ENCODE measurements around the gene ZNF536. TPM values are rescaled to one million over a fixed set of nuclear protein-coding genes. Genes with fewer than 3 reads are reported as not detected.

Gene ZNF536
- polyA plus RNA-seq, 1 donor (not counting 4 experiments of a cell fraction or from before 2014, with no cell fraction given), result not detected

- no peak overlapping the region for H2AFZ ChIP-seq (ENCODE audit: control insufficient read depth, low read length)
- H3K9me1 ChIP-seq (ENCODE audit: control insufficient read depth, extremely low read depth, insufficient read depth, low read length), result no peaks in the 10 kb centered on the region
- dilution Hi-C loops (cut with MboI; ENCODE audit: extremely low pct_ligation_motif_present, low sequenced_read_pairs), result no loop called here
- H3K9me3 ChIP-seq (ENCODE audit: control insufficient read depth, low read depth, low read length), result peaks cover 3% of the 10 kb centered on the region
- H3K4me3 ChIP-seq (ENCODE audit: control insufficient read depth in 2 of 3, extremely low read depth in 1 of 3, insufficient read depth in 2 of 3, low read depth in 1 of 3, low read length in 3 of 3), result no peak overlapping the region
- no peak overlapping the region for H3K4me2 ChIP-seq (ENCODE audit: control insufficient read depth, extremely low read depth, insufficient read depth, low read depth, low read length)
- no peak for TF ChIP-seq EZH2 (IDR thresholded peaks at IDR 0.05; ENCODE audit: low read length)
- TF ChIP-seq, protein P1, sequence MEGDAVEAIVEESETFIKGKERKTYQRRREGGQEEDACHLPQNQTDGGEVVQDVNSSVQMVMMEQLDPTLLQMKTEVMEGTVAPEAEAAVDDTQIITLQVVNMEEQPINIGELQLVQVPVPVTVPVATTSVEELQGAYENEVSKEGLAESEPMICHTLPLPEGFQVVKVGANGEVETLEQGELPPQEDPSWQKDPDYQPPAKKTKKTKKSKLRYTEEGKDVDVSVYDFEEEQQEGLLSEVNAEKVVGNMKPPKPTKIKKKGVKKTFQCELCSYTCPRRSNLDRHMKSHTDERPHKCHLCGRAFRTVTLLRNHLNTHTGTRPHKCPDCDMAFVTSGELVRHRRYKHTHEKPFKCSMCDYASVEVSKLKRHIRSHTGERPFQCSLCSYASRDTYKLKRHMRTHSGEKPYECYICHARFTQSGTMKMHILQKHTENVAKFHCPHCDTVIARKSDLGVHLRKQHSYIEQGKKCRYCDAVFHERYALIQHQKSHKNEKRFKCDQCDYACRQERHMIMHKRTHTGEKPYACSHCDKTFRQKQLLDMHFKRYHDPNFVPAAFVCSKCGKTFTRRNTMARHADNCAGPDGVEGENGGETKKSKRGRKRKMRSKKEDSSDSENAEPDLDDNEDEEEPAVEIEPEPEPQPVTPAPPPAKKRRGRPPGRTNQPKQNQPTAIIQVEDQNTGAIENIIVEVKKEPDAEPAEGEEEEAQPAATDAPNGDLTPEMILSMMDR (optimal IDR thresholded peaks at IDR 0.05 in 1 of 3, IDR thresholded peaks at IDR 0.05 in 1 of 3, conservative IDR thresholded peaks at IDR 0.05 in 1 of 3; ENCODE audit: extremely low read depth in 1 of 3, insufficient read depth in 2 of 3, low read length in 3 of 3), result no peak
- no peaks in the 10 kb centered on the region for H4K20me1 ChIP-seq (ENCODE audit: control insufficient read depth, extremely low read depth, insufficient read depth, low read length)
- no peaks in the 10 kb centered on the region for H3K79me2 ChIP-seq (ENCODE audit: control insufficient read depth, insufficient read depth, low read length)
- FAIRE-seq, result no peak
- no peaks in the 10 kb centered on the region for H3K36me3 ChIP-seq (ENCODE audit: control insufficient read depth in 2 of 2, extremely low read depth in 1 of 2, insufficient read depth in 2 of 2, low read length in 2 of 2)
- H3K27ac ChIP-seq (ENCODE audit: control insufficient read depth, insufficient read depth, low read length), result no peak overlapping the region
- H3K27me3 ChIP-seq (ENCODE audit: control insufficient read depth, extremely low read depth, insufficient read depth, low read length), result no peaks in the 10 kb centered on the region
- no peak for DNase-seq (ENCODE audit: low read depth, low spot score)
- no peaks in the 10 kb centered on the region for H3K4me1 ChIP-seq (ENCODE audit: control insufficient read depth, extremely low read depth, insufficient read depth, low read length)
- H3K9ac ChIP-seq (ENCODE audit: control insufficient read depth, extremely low read depth, insufficient read depth, low read length), result no peak overlapping the region
Measured at GRCh38 chr19:30539981-30540380, 167.8 kb downstream of the ZNF536 start.

GRCh38 chr19:30540761-30541160 lies 168.6 kb downstream of the ZNF536 start:
- Histone ChIP-seq H3K4me2 (ENCODE audit: control insufficient read depth, extremely low read depth, insufficient read depth, low read depth, low read length) (no peak overlapping the region), H3K9me1 (ENCODE audit: control insufficient read depth, extremely low read depth, insufficient read depth, low read length) (no peaks in the 10 kb centered on the region), H4K20me1 (ENCODE audit: control insufficient read depth, extremely low read depth, insufficient read depth, low read length) (no peaks in the 10 kb centered on the region), H3K4me1 (ENCODE audit: control insufficient read depth, extremely low read depth, insufficient read depth, low read length) (no peaks in the 10 kb centered on the region), H3K9ac (ENCODE audit: control insufficient read depth, extremely low read depth, insufficient read depth, low read length) (no peak overlapping the region), H3K4me3 (ENCODE audit: control insufficient read depth in 2 of 3, extremely low read depth in 1 of 3, insufficient read depth in 2 of 3, low read depth in 1 of 3, low read length in 3 of 3) (no peak overlapping the region), H2AFZ (ENCODE audit: control insufficient read depth, low read length) (no peak overlapping the region), H3K79me2 (ENCODE audit: control insufficient read depth, insufficient read depth, low read length) (no peaks in the 10 kb centered on the region), H3K9me3 (ENCODE audit: control insufficient read depth, low read depth, low read length) (peaks cover 6% of the 10 kb centered on the region), H3K27me3 (ENCODE audit: control insufficient read depth, extremely low read depth, insufficient read depth, low read length) (no peaks in the 10 kb centered on the region), H3K27ac (ENCODE audit: control insufficient read depth, insufficient read depth, low read length) (no peak overlapping the region), H3K36me3 (ENCODE audit: control insufficient read depth in 2 of 2, extremely low read depth in 1 of 2, insufficient read depth in 2 of 2, low read length in 2 of 2) (no peaks in the 10 kb centered on the region)
- dilution Hi-C loops (cut with MboI; ENCODE audit: extremely low pct_ligation_motif_present, low sequenced_read_pairs), result no loop called here
- no peak for DNase-seq (ENCODE audit: low read depth, low spot score)
- no peak for TF ChIP-seq EZH2 (IDR thresholded peaks at IDR 0.05; ENCODE audit: low read length)
- TF ChIP-seq, protein P1 (optimal IDR thresholded peaks at IDR 0.05 in 1 of 3, IDR thresholded peaks at IDR 0.05 in 1 of 3, conservative IDR thresholded peaks at IDR 0.05 in 1 of 3; ENCODE audit: extremely low read depth in 1 of 3, insufficient read depth in 2 of 3, low read length in 3 of 3), result no peak
- no peak for FAIRE-seq

All from keratinocyte (primary cell).